ENCODE results near the gene PCP2.

DNA sequence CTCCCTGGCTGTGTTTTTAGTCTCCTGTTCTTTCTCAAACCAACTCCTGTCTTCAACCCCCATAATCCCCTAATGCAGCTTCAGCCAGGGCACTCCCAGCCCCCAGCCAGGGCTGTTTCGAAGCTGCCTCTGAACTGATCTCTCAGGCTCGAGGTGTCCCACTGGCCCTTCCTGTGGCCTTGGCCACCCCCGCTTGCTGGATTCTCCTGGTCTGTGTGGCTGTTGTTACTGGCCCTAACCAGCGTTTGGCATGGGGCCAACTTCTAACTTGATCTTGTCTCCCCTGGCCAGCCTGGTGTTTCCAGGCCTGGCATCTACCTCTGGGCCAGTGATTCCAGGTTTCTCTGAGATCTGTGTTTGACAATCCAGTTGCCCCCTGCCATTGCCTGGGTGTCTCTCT, 15.2 kb downstream of the PCP2 start:
- TF ChIP-seq POLR2AphosphoS5 (IDR thresholded peaks at IDR 0.05; ENCODE audit: low read depth, low read length), result no peak
- no peak for TF ChIP-seq POLR2A (IDR thresholded peaks at IDR 0.05; ENCODE audit: low read depth, low read length)
- no peak for TF ChIP-seq TAF1 (IDR thresholded peaks at IDR 0.05; ENCODE audit: low read depth, low read length)

All from GM12891 (cell line).